IMR-90 (cell line): ENCODE results near the gene THRB. TPM values are rescaled to one million over a fixed set of nuclear protein-coding genes. Genes with fewer than 3 reads are reported as not detected.

Source experiments
- ATAC-seq: fragments of 200-7000 bp; cut with Tn5 transposase; 2 replicates; pipeline ENCODE4 v1.9.1; 2020; ENCODE audit warnings: low read depth, mild to moderate bottlenecking, moderate library complexity
- BruUV-seq: library from RNA; stranded (reverse); fragments of 400-500 nt; replicated peaks from 2 replicates; lab custom pipeline; 2021; lab: Mats Ljungman, UMichigan
- CTCF ChIA-PET: fragments of 300-600 bp; formaldehyde crosslinking; extraction: SDS; loops from one replicate; lab custom pipeline; 2021; ENCODE audit warnings: antibody characterized with exemption; lab: Yijun Ruan, JAX
- POLR2A ChIA-PET: fragments of 300-600 bp; sonication (Branson Sonifier 250); formaldehyde crosslinking; loops from one replicate; lab custom pipeline; 2022; ENCODE audit warnings: antibody characterized with exemption; ENCODE audit not compliant: unreplicated experiment; lab: Charles Lee
- DNase-seq: peaks from one replicate; pipeline ENCODE4 v3.0.0; 2013
- H2AFZ ChIP-seq: replicated peaks from 2 replicates; pipeline ENCODE3; 2013; ENCODE audit warnings: low read length, mild to moderate bottlenecking; ENCODE audit not compliant: poor library complexity
- H2AK5ac ChIP-seq: 2 replicates; pipeline ENCODE4 v1.6.1; 2013; ENCODE audit warnings: low read depth, low read length, inconsistent platforms
- H2AK9ac ChIP-seq: replicated peaks from 2 replicates; pipeline ENCODE3; 2013; ENCODE audit warnings: mild to moderate bottlenecking, low read depth, low read length, moderate library complexity; ENCODE audit not compliant: poor library complexity
- H2BK120ac ChIP-seq: 2 replicates; pipeline ENCODE4 v1.6.1; 2013; ENCODE audit warnings: low read depth, low read length, inconsistent platforms
- H2BK15ac ChIP-seq: 3 replicates; pipeline ENCODE4 v1.6.1; 2013; ENCODE audit warnings: low read depth, low read length, inconsistent platforms
- H2BK20ac ChIP-seq: 2 replicates; pipeline ENCODE4 v1.6.1; 2013; ENCODE audit warnings: low read depth, mild to moderate bottlenecking, inconsistent platforms, low read length, moderate library complexity
- H2BK5ac ChIP-seq: 2 replicates; pipeline ENCODE4 v1.6.1; 2013; ENCODE audit warnings: mild to moderate bottlenecking, low read depth, low read length, inconsistent platforms; ENCODE audit not compliant: poor library complexity, severe bottlenecking
- H3K14ac ChIP-seq: replicated peaks from 2 replicates; pipeline ENCODE4 v1.6.1; 2013; ENCODE audit warnings: low read depth, low read length, inconsistent platforms
- H3K18ac ChIP-seq: 2 replicates; pipeline ENCODE4 v1.6.1; 2013; ENCODE audit warnings: low read depth, low read length, control low read depth
- H3K23ac ChIP-seq: 2 replicates; pipeline ENCODE4 v1.6.1; 2013; ENCODE audit warnings: low read depth, low read length, inconsistent platforms
- H3K27ac ChIP-seq: 2 replicates; pipeline ENCODE4 v1.5.1; 2013; ENCODE audit warnings: mild to moderate bottlenecking, control low read depth, low read length; ENCODE audit not compliant: insufficient read depth
- H3K27me3 ChIP-seq: 2 replicates; pipeline ENCODE4 v1.6.1; 2013; ENCODE audit warnings: low read length; ENCODE audit not compliant: control insufficient read depth, insufficient read depth
- H3K36me3 ChIP-seq: 2 replicates; pipeline ENCODE4 v1.6.1; 2013; ENCODE audit warnings: low read length, mixed read lengths; ENCODE audit not compliant: control insufficient read depth, insufficient read depth
- H3K4ac ChIP-seq: 2 replicates; pipeline ENCODE4 v1.6.1; 2013; ENCODE audit warnings: low read depth, low read length, inconsistent platforms
- H3K4me1 ChIP-seq: 2 replicates; pipeline ENCODE4 v1.6.1; 2013; ENCODE audit warnings: low read length, mixed read lengths; ENCODE audit not compliant: control insufficient read depth, insufficient read depth
- H3K4me2 ChIP-seq: 2 replicates; pipeline ENCODE4 v1.6.1; 2013; ENCODE audit warnings: low read depth, mild to moderate bottlenecking, control low read depth, low read length, moderate library complexity
- H3K4me3 ChIP-seq: 2 replicates; pipeline ENCODE4 v1.5.1; 2013; ENCODE audit warnings: low read depth, mild to moderate bottlenecking, control low read depth, low read length, moderate library complexity; ENCODE audit not compliant: insufficient read depth
- H3K56ac ChIP-seq: 2 replicates; pipeline ENCODE4 v1.6.1; 2013; ENCODE audit warnings: low read length, inconsistent platforms; ENCODE audit not compliant: insufficient read depth; ENCODE audit errors: extremely low read depth
- H3K79me1 ChIP-seq, 2 experiments: 2 replicates each; pipeline ENCODE4 v1.6.1; 2013; ENCODE audit warnings: low read length in 2 of 2, inconsistent platforms in 1 of 2, low read depth in 1 of 2
- H3K9ac ChIP-seq: 2 replicates; pipeline ENCODE4 v1.6.1; 2013; ENCODE audit warnings: low read depth, low read length, control low read depth
- H3K9me1 ChIP-seq: 2 replicates; pipeline ENCODE4 v1.6.1; 2013; ENCODE audit warnings: low read length, inconsistent platforms; ENCODE audit not compliant: insufficient read depth
- H3K9me3 ChIP-seq: 2 replicates; pipeline ENCODE4 v1.6.1; 2013; ENCODE audit warnings: low read length; ENCODE audit not compliant: control insufficient read depth, insufficient read depth
- H4K20me1 ChIP-seq: 2 replicates; pipeline ENCODE4 v1.6.1; 2013; ENCODE audit warnings: low read length, inconsistent platforms; ENCODE audit not compliant: insufficient read depth
- H4K5ac ChIP-seq: 2 replicates; pipeline ENCODE4 v1.6.1; 2013; ENCODE audit warnings: mild to moderate bottlenecking, low read depth, low read length, control low read depth
- H4K8ac ChIP-seq, 2 experiments: 2 replicates each; pipeline ENCODE4 v1.6.1; 2013; ENCODE audit warnings: low read depth in 2 of 2, low read length in 2 of 2, control low read depth in 1 of 2, inconsistent platforms in 1 of 2
- H4K91ac ChIP-seq: 2 replicates; pipeline ENCODE4 v1.6.1; 2013; ENCODE audit warnings: low read depth, low read length, inconsistent platforms; ENCODE audit not compliant: insufficient read depth
- BHLHE40 ChIP-seq: fragments of 150-350 bp; IDR thresholded peaks from 2 replicates; pipeline ENCODE4 v1.6.1; 2016; ENCODE audit warnings: mild to moderate bottlenecking, low read depth, low read length
- CEBPB ChIP-seq: IDR thresholded peaks from 2 replicates; pipeline ENCODE4 v1.6.1; 2012; ENCODE audit warnings: low read depth, low read length, improper control_type of control experiment
- CHD1 ChIP-seq: IDR thresholded peaks from 2 replicates; pipeline ENCODE4 v1.6.1; 2012; ENCODE audit warnings: low read depth, low read length, improper control_type of control experiment
- ELK1 ChIP-seq: fragments of 150-350 bp; IDR thresholded peaks from 2 replicates; pipeline ENCODE4 v1.6.1; 2016; ENCODE audit warnings: low read depth, mild to moderate bottlenecking, low read length, moderate library complexity, borderline replicate concordance
- FOS ChIP-seq: fragments of 150-350 bp; IDR thresholded peaks from 2 replicates; pipeline ENCODE4 v1.6.1; 2016; ENCODE audit warnings: low read depth, low read length
- MAFK ChIP-seq: IDR thresholded peaks from 2 replicates; pipeline ENCODE4 v1.6.1; 2012; ENCODE audit warnings: low read depth, low read length, improper control_type of control experiment
- MAZ ChIP-seq: IDR thresholded peaks from 2 replicates; pipeline ENCODE4 v1.6.1; 2012; ENCODE audit warnings: low read depth, mild to moderate bottlenecking, low read length, improper control_type of control experiment, moderate library complexity, borderline replicate concordance
- NFE2L2 ChIP-seq: fragments of 150-350 bp; IDR thresholded peaks from 2 replicates; pipeline ENCODE4 v1.6.1; 2016; ENCODE audit warnings: low read depth, mild to moderate bottlenecking, low read length
- POLR2A ChIP-seq: IDR thresholded peaks from 2 replicates; pipeline ENCODE4 v1.6.1; 2012; ENCODE audit warnings: mild to moderate bottlenecking, low read depth, low read length
- RCOR1 ChIP-seq: IDR thresholded peaks from 2 replicates; pipeline ENCODE4 v1.6.1; 2012; ENCODE audit warnings: mild to moderate bottlenecking, low read length, improper control_type of control experiment; ENCODE audit not compliant: insufficient replicate concordance
- RFX5 ChIP-seq: IDR thresholded peaks from 2 replicates; pipeline ENCODE4 v1.8.0; 2012; ENCODE audit warnings: low read depth, mild to moderate bottlenecking, low read length, moderate library complexity
- SMC3 ChIP-seq: fragments of 150-350 bp; IDR thresholded peaks from 2 replicates; pipeline ENCODE4 v1.6.1; 2016; ENCODE audit warnings: low read depth, mild to moderate bottlenecking, antibody characterized with exemption, low read length, moderate library complexity
- WGBS, 2 experiments: methylation state at CpG; one replicate each; pipeline versions ENCODE4 v1.1.5 to v1.1.7; 2013; ENCODE audit warnings: missing lambda C conversion rate in 2 of 2; ENCODE audit not compliant: insufficient read length in 1 of 2; ENCODE audit errors: extremely low coverage in 2 of 2; 5-methylcytosine and 5-hydroxymethylcytosine counted together
- dilution Hi-C: fragments of 300-500 bp; cut with HindIII; formaldehyde crosslinking; loops from one replicate; pipeline ENCODE4 v1.14.3; 2018; ENCODE audit warnings: low sequenced_read_pairs; ENCODE audit not compliant: unreplicated experiment
- in situ Hi-C: fragments of 300-500 bp; cut with MboI; formaldehyde crosslinking; loops from 3 replicates; pipeline ENCODE4 v1.14.3; 2019; ENCODE audit warnings: low sequenced_read_pairs, inconsistent platforms, mixed read lengths
- intact Hi-C: fragments of 100-400 bp; cut with micrococcal nuclease; formaldehyde crosslinking; loops from 2 replicates; pipeline ENCODE4 v1.10.0; 2022
- polyA plus RNA-seq, 3 experiments: library from polyadenylated mRNA; depleted of rRNA; stranded (reverse); fragments of >200 nt; gene quantifications; 2 replicates each; pipeline ENCODE4 v1.2.3, GENCODE V29; 2012; ENCODE audit warnings: low replicate concordance in 1 of 3
- total RNA-seq: library from RNA; depleted of rRNA; stranded (reverse); fragments of >200 nt; gene quantifications from 2 replicates; pipeline ENCODE4 v1.2.3, GENCODE V29; 2012
- TF ChIP-seq, protein P1 (sequence below): fragments of 150-350 bp; IDR thresholded peaks from 2 replicates; pipeline ENCODE4 v1.6.1; 2017; ENCODE audit warnings: mild to moderate bottlenecking, antibody characterized with exemption, low read length, low read depth

THRB gene
- total and polyA plus RNA-seq, 2 of the 4 experiments (the other 2 are of a cell fraction), result under 0.01 TPM; not detected in 1

- no peak for TF ChIP-seq NFE2L2
- no peak for TF ChIP-seq BHLHE40
Observed at GRCh38 chr3:24390169-24391130, 104.2 kb downstream of the THRB start (continued).

DNA sequence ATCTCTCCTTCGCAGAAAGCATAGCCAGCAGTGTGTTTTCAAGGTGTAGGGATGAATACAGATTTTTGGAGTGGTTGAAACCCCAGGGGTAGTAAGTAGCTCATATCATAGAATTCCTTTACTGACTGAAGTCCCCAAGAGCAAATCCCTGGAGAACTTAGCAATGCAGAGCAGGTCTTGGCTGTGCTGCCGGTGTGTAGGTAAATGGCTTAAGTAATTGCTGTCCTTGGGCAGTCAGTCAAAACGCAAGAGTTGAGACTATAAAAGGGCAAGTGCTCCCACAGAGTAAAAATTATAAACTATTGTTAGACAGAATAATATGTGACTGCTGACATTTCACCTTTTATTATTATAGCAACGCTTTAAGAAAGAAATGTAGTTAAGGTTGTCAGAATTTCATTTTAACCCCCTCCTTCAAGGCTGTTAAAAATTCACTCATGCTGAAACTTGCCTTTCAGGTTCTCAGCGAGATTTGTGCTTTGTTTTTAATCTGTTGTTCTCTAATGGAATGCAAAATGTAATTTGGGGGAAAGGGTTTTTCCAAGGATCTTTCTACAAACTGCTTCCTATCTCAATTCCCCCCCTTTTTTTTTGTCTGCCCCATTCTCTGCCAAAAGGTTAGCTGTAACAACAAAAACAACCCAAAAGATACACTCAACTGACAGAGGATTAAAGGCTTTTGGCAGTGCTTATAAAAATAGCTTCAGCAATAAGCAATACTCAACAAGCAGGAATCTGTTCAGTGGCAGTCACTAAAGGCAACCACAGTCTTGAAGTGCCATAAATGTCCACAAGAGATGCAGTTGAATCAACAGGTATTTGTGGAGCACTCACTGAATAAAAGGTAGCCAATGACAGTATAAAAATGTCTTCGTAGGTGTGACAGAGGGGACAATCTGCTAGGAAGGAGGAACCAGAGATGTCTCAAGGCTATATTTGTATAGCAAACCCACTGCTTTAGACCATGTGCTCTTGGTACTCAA lies 105.3 kb downstream of the THRB start:
- Histone ChIP-seq H3K27ac (no peak overlapping the region), H3K4me3 (no peak overlapping the region), H3K36me3 (no peaks in the 10 kb centered on the region), H3K4me1 (no peaks in the 10 kb centered on the region), H3K18ac (no peak overlapping the region), H4K8ac (no peak overlapping the region), H4K91ac (no peak overlapping the region), H3K4ac (no peak overlapping the region), H2BK20ac (no peak overlapping the region), H3K4me2 (no peak overlapping the region), H3K23ac (no peak overlapping the region), H2AK9ac (no peak overlapping the region), H2BK15ac (no peak overlapping the region), H2AFZ (no peak overlapping the region), H4K20me1 (no peaks in the 10 kb centered on the region; the same call in 1 of the 2 replicates), H2AK5ac (no peak overlapping the region), H3K79me1 (no peaks in the 10 kb centered on the region), H3K9me3 (no peaks in the 10 kb centered on the region), H3K9ac (no peak overlapping the region), H2BK5ac (no peak overlapping the region), H4K5ac (no peak overlapping the region), H2BK120ac (no peak overlapping the region), H3K27me3 (no peaks in the 10 kb centered on the region), H3K9me1 (no peaks in the 10 kb centered on the region), H3K56ac (no peak overlapping the region), H3K14ac (no peak overlapping the region)
- in situ Hi-C loops, result no loop called here
- dilution Hi-C loops, result no loop called here
- no CpG with 5 or more reads among the region's 6 CpGs for WGBS, 2 experiments
- no TSS peak for BruUV-seq
- ChIA-PET POLR2A (no interaction called here), CTCF (no interaction called here)
- no peak for ATAC-seq
- intact Hi-C loops, result no loop called here
- no peak for DNase-seq
- no peak for TF ChIP-seq RCOR1
- no peak for TF ChIP-seq SMC3
- no peak for TF ChIP-seq MAZ
- TF ChIP-seq CEBPB, result no peak
- TF ChIP-seq RFX5, result no peak
- TF ChIP-seq FOS, result no peak
- no peak for TF ChIP-seq ELK1
- no peak for TF ChIP-seq MAFK
- no peak for TF ChIP-seq CHD1
- TF ChIP-seq, protein P1, sequence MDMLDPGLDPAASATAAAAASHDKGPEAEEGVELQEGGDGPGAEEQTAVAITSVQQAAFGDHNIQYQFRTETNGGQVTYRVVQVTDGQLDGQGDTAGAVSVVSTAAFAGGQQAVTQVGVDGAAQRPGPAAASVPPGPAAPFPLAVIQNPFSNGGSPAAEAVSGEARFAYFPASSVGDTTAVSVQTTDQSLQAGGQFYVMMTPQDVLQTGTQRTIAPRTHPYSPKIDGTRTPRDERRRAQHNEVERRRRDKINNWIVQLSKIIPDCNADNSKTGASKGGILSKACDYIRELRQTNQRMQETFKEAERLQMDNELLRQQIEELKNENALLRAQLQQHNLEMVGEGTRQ, result no peak
- TF ChIP-seq POLR2A, result no peak
